ENCODE results near the gene NRF1. TPM values are rescaled to one million over a fixed set of nuclear protein-coding genes. Genes with fewer than 3 reads are reported as not detected.

NRF1 gene
- total RNA-seq, 1 donor from 2014 or later: 19.3 TPM

- H3K27ac ChIP-seq: no peak overlapping the region
- ATAC-seq (no peak), DNase-seq (no peak)
- H3K27me3 ChIP-seq: no peaks in the 10 kb centered on the region
- no peaks in the 10 kb centered on the region for H3K4me1 ChIP-seq
- intact Hi-C loops (cut with DNase I): no loop called here
- H3K9me3 ChIP-seq: no peaks in the 10 kb centered on the region
- peaks cover 20% of the 10 kb centered on the region for H3K36me3 ChIP-seq
- H3K4me3 ChIP-seq: no peak overlapping the region
- TF ChIP-seq, protein P1, sequence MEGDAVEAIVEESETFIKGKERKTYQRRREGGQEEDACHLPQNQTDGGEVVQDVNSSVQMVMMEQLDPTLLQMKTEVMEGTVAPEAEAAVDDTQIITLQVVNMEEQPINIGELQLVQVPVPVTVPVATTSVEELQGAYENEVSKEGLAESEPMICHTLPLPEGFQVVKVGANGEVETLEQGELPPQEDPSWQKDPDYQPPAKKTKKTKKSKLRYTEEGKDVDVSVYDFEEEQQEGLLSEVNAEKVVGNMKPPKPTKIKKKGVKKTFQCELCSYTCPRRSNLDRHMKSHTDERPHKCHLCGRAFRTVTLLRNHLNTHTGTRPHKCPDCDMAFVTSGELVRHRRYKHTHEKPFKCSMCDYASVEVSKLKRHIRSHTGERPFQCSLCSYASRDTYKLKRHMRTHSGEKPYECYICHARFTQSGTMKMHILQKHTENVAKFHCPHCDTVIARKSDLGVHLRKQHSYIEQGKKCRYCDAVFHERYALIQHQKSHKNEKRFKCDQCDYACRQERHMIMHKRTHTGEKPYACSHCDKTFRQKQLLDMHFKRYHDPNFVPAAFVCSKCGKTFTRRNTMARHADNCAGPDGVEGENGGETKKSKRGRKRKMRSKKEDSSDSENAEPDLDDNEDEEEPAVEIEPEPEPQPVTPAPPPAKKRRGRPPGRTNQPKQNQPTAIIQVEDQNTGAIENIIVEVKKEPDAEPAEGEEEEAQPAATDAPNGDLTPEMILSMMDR (IDR thresholded peaks at IDR 0.05): no peak
Observed at GRCh38 chr7:129698516-129699418, 87.2 kb downstream of the NRF1 start.

- Histone ChIP-seq H3K36me3 (peaks cover 4% of the 10 kb centered on the region), H3K4me3 (no peak overlapping the region), H3K9me3 (no peaks in the 10 kb centered on the region), H3K27ac (no peak overlapping the region), H3K27me3 (no peaks in the 10 kb centered on the region), H3K4me1 (no peaks in the 10 kb centered on the region)
- no peak for ATAC-seq
- intact Hi-C loops (cut with DNase I): no loop called here
- no peak for DNase-seq
- TF ChIP-seq, protein P1 (IDR thresholded peaks at IDR 0.05): no peak
Observed at GRCh38 chr7:129702316-129702715, 90.8 kb downstream of the NRF1 start.

GRCh38 chr7:129702761-129703338, 91.3 kb downstream of the NRF1 start:
- intact Hi-C loops (cut with DNase I): no loop called here
- no peak for ATAC-seq
- H3K36me3 ChIP-seq: peaks cover 4% of the 10 kb centered on the region
- H3K27ac ChIP-seq: no peak overlapping the region
- no peaks in the 10 kb centered on the region for H3K9me3 ChIP-seq
- H3K4me3 ChIP-seq: no peak overlapping the region
- DNase-seq: no peak
- H3K4me1 ChIP-seq: no peaks in the 10 kb centered on the region
- H3K27me3 ChIP-seq: no peaks in the 10 kb centered on the region
- TF ChIP-seq, protein P1 (IDR thresholded peaks at IDR 0.05): no peak

DNA sequence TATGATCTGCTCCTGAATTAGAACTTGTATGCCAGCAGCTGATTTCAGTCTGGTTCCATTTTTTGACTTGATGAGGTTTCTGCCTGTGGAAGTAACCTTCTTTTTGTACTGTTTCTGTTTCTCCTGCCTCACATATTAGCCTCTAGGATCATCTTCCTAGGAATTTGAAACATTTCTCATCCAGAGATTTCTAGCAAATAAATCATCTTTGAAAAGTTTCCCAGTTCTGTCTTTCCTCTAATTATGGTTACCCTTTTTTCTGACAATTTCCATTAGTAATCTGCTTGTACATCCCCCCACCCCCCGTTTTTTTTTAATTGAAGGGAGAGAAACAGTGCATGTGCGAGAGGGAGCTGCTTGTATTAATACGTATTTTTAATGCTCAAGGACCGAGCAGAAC, 92.2 kb downstream of the NRF1 start:
- intact Hi-C loops (cut with DNase I): no loop called here
- H3K4me1 ChIP-seq: no peaks in the 10 kb centered on the region
- no peak for DNase-seq
- H3K27ac ChIP-seq: no peak overlapping the region
- no peak for ATAC-seq
- TF ChIP-seq, protein P1 (IDR thresholded peaks at IDR 0.05): no peak
- no peaks in the 10 kb centered on the region for H3K9me3 ChIP-seq
- no peaks in the 10 kb centered on the region for H3K27me3 ChIP-seq
- H3K4me3 ChIP-seq: no peak overlapping the region
- H3K36me3 ChIP-seq: peaks cover 4% of the 10 kb centered on the region

DNA sequence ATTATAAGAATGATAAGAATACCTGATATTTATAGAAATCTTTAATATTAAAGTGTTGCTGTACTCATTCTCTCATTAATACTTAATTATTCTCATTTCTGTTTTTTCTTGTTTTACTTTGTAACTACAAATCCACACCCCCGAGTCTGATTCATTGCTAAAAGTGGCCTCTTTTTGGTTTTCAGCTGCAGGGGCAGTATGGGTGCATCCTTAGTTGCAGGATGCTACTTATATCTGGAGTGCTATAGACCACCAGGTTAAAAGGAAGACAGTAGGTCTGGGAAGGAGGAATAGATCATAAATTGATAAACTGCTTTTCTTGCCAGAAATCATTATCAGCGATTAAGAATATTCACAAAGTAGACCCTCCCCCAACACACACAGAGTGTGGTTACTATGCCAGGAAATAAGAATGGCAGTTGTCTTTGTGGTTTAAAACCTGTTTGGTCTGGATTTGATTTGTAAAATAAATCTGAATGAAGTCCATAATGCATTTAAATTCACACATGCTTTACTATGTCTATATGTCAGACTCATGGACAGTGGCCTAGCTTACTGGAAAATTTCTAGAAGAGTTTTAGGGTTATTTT, 96.5 kb downstream of the NRF1 start:
- no peak overlapping the region for H3K27ac ChIP-seq
- DNase-seq (no peak), ATAC-seq (no peak)
- H3K4me3 ChIP-seq: no peak overlapping the region
- no peaks in the 10 kb centered on the region for H3K9me3 ChIP-seq
- H3K27me3 ChIP-seq: no peaks in the 10 kb centered on the region
- no peaks in the 10 kb centered on the region for H3K4me1 ChIP-seq
- peaks cover 40% of the 10 kb centered on the region for H3K36me3 ChIP-seq
- intact Hi-C loops (cut with DNase I): no loop called here
- TF ChIP-seq, protein P1 (IDR thresholded peaks at IDR 0.05): no peak
